Measurements from ENCODE around the gene ASB18.

DNA sequence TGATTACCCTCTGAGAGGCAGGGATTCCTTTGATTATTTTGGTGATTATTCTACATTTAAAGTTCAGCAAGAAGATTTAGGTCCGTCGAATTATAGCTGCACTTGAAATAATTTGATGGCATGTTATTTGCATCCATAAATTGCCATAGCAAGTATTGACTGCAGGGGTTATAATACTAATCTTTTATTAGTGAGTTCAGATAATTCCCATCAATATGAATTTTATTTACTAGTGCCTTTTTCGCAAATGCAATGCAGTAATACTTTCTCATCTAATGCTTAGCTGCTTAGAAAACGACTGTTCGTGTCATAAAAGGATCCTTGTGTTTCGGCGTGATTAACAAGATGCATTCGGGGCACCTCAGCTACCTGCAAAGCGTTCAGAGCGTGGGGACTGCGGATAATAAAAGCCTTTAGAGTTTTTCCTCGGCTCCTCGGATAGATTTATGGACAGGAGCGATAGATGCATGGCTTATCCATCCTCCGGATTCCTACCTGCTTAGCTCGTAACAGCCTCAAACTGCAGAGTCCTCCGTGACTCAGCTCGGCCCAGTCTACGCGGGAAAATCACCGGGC, 93.5 kb downstream of the ASB18 start:
- TF ChIP-seq, protein P1, sequence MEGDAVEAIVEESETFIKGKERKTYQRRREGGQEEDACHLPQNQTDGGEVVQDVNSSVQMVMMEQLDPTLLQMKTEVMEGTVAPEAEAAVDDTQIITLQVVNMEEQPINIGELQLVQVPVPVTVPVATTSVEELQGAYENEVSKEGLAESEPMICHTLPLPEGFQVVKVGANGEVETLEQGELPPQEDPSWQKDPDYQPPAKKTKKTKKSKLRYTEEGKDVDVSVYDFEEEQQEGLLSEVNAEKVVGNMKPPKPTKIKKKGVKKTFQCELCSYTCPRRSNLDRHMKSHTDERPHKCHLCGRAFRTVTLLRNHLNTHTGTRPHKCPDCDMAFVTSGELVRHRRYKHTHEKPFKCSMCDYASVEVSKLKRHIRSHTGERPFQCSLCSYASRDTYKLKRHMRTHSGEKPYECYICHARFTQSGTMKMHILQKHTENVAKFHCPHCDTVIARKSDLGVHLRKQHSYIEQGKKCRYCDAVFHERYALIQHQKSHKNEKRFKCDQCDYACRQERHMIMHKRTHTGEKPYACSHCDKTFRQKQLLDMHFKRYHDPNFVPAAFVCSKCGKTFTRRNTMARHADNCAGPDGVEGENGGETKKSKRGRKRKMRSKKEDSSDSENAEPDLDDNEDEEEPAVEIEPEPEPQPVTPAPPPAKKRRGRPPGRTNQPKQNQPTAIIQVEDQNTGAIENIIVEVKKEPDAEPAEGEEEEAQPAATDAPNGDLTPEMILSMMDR (IDR thresholded peaks at IDR 0.05) = no peak
- no peak for TF ChIP-seq ZFX (IDR thresholded peaks at IDR 0.05; ENCODE audit: borderline replicate concordance)

All from 22Rv1 (cell line).